AG04450 (cell line): Measurements from ENCODE around the gene NNT. TPM values are rescaled to one million over a fixed set of nuclear protein-coding genes. Genes with fewer than 3 reads are reported as not detected.

ENCODE experiments used
- CTCF ChIA-PET: fragments of 300-600, 350-600 bp; formaldehyde crosslinking; extraction: SDS; loops from one replicate; lab custom pipeline; 2022; ENCODE audit warnings: antibody characterized with exemption, inconsistent platforms; lab: Charles Lee
- POLR2A ChIA-PET: fragments of 350-600 bp; formaldehyde crosslinking; extraction: SDS; loops from one replicate; lab custom pipeline; 2021; ENCODE audit warnings: antibody characterized with exemption, inconsistent platforms; lab: Yijun Ruan, JAX
- DNase-seq: peaks from one replicate; pipeline ENCODE4 v3.0.0-alpha.2; 2011; ENCODE audit warnings: low read depth, low spot score
- H3K27ac ChIP-seq: one replicate; pipeline ENCODE4 v1.5.1; 2012; ENCODE audit warnings: low read depth, low read length, control low read depth
- H3K27me3 ChIP-seq: one replicate; pipeline ENCODE4 v1.6.0; 2012; ENCODE audit warnings: low read length; ENCODE audit not compliant: control insufficient read depth, insufficient read depth
- H3K4me3 ChIP-seq: 2 replicates; pipeline ENCODE4 v1.5.1; 2011; ENCODE audit warnings: mild to moderate bottlenecking, low read depth, low read length, control low read depth
- H3K9me3 ChIP-seq: 2 replicates; pipeline ENCODE4 v1.5.1; 2012; ENCODE audit warnings: low read length; ENCODE audit not compliant: control insufficient read depth, insufficient read depth
- CTCF ChIP-seq: IDR thresholded peaks from 2 replicates; pipeline ENCODE4 v1.5.1; 2011; ENCODE audit warnings: low read depth, low read length, control low read depth, inconsistent platforms
- polyA plus RNA-seq: library from polyadenylated mRNA; depleted of rRNA; stranded (reverse); fragments of >200 nt; gene quantifications from 2 replicates; pipeline ENCODE4 v1.2.3, GENCODE V29; 2011

The NNT gene
- polyA plus RNA-seq, 1 experiment: 64.6 TPM

GRCh38 chr5:43652537-43653302 lies 49.7 kb downstream of the NNT start:
- ChIA-PET POLR2A (no interaction called here), CTCF (interaction anchor here (1.2 to 3.3 kb wide), 3 partner anchors 7 to 21 kb away, joined by 6 to 16 read pairs (median 10); no protein-coding TSS in a partner anchor)
- Histone ChIP-seq H3K9me3 (no peaks in the 10 kb centered on the region), H3K27me3 (no peaks in the 10 kb centered on the region), H3K4me3 (no peak overlapping the region), H3K27ac (no peak overlapping the region)
- no peak for DNase-seq
- TF ChIP-seq CTCF: no peak

GRCh38 chr5:43658509-43658908 lies 55.5 kb downstream of the NNT start:
- Histone ChIP-seq H3K9me3 (no peaks in the 10 kb centered on the region), H3K4me3 (no peak overlapping the region), H3K27me3 (no peaks in the 10 kb centered on the region), H3K27ac (no peak overlapping the region)
- DNase-seq: peak; percentile 64
- CTCF ChIA-PET: interaction anchor here (1.1 to 3.6 kb wide), 3 partner anchors 27 to 680 kb away, joined by 3 to 16 read pairs (median 5); no protein-coding TSS in a partner anchor
- POLR2A ChIA-PET: no interaction called here
- TF ChIP-seq CTCF: no peak

GRCh38 chr5:43659075-43659474 lies 56.1 kb downstream of the NNT start:
- H3K4me3 ChIP-seq: no peak overlapping the region
- no peak for TF ChIP-seq CTCF
- no peaks in the 10 kb centered on the region for H3K27me3 ChIP-seq
- no peak for DNase-seq
- no peaks in the 10 kb centered on the region for H3K9me3 ChIP-seq
- ChIA-PET POLR2A (no interaction called here), CTCF (interaction anchor here (1.1 to 3.6 kb wide), 4 partner anchors 8 to 679 kb away, joined by 3 to 16 read pairs (median 10); no protein-coding TSS in a partner anchor)
- H3K27ac ChIP-seq: no peak overlapping the region

GRCh38 chr5:43661102-43661501 lies 58.1 kb downstream of the NNT start:
- Histone ChIP-seq H3K27ac (no peak overlapping the region), H3K4me3 (no peak overlapping the region), H3K9me3 (peaks cover 6% of the 10 kb centered on the region; the same call in 1 of the 2 replicates), H3K27me3 (no peaks in the 10 kb centered on the region)
- POLR2A ChIA-PET: no interaction called here
- no peak for DNase-seq
- peak; percentile 53 for TF ChIP-seq CTCF
- CTCF ChIA-PET: interaction anchor here (1.0 to 3.6 kb wide), 5 partner anchors 10 to 671 kb away, joined by 3 to 16 read pairs (median 7); no protein-coding TSS in a partner anchor

GRCh38 chr5:43663916-43664315 lies 60.9 kb downstream of the NNT start:
- H3K9me3 ChIP-seq: peaks cover 13% of the 10 kb centered on the region
- H3K27me3 ChIP-seq: no peaks in the 10 kb centered on the region
- CTCF ChIA-PET: interaction anchor here (1.3 to 3.0 kb wide), 3 partner anchors 33 to 1110 kb away, joined by 3 to 22 read pairs (median 10); no protein-coding TSS in a partner anchor
- DNase-seq: no peak
- no peak for TF ChIP-seq CTCF
- no peak overlapping the region for H3K27ac ChIP-seq
- H3K4me3 ChIP-seq: no peak overlapping the region
- POLR2A ChIA-PET: no interaction called here
